HG03575 (cell line): ENCODE results near the gene ACCS.

ENCODE experiments used
- ATAC-seq: cut with Tn5 transposase; IDR thresholded peaks from one replicate; pipeline ENCODE4 v1.9.1; 2021; ENCODE audit not compliant: unreplicated experiment, insufficient number of reproducible peaks, low FRiP score; ENCODE audit errors: extremely low read depth

Gene ACCS, protein sequence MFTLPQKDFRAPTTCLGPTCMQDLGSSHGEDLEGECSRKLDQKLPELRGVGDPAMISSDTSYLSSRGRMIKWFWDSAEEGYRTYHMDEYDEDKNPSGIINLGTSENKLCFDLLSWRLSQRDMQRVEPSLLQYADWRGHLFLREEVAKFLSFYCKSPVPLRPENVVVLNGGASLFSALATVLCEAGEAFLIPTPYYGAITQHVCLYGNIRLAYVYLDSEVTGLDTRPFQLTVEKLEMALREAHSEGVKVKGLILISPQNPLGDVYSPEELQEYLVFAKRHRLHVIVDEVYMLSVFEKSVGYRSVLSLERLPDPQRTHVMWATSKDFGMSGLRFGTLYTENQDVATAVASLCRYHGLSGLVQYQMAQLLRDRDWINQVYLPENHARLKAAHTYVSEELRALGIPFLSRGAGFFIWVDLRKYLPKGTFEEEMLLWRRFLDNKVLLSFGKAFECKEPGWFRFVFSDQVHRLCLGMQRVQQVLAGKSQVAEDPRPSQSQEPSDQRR

GRCh38 chr11:44065841-44066731 is at the start of gene ACCS:
Gene ACCS (plus strand): TSS chr11:44066270. CDS start chr11:44067628, 1,358 bp downstream.
- ATAC-seq: peak; percentile 84

- no peak for ATAC-seq
These were observed 49.3 kb upstream of the ACCS start for GRCh38 chr11:44016546-44017442.

DNA sequence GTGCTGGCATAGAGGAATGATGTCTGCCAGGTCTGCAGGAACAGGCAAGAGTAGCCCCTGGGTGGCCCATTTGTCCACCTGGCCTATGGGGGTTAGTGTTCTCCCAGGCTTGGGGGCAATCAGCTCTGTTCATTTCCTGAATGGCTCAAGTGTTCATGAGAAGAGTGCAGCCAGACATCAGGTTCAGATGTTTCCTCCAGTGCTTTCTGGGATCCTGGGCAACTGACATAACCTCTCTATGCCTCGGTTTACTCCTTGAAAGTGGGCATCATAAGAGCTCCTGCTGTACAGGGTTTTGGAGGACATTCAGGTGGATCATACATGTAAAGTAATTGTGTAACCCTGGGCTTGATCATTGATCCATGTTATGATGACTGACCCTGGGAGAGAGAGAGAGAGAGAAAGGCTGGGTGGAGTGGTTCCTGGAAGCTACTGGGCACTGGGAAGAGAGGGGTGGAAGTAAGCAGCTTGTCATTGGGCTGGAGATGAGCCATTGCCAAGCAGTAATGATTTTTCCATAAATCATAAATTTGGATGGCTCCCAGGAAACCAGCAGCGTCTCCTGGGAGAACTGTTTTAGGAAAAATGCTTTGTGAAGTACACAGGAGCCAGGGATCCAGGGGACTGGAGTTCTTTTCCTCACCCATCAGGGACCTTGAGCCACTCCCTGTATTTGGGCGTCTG is 48.5 kb upstream of the ACCS start:
- no peak for ATAC-seq

DNA sequence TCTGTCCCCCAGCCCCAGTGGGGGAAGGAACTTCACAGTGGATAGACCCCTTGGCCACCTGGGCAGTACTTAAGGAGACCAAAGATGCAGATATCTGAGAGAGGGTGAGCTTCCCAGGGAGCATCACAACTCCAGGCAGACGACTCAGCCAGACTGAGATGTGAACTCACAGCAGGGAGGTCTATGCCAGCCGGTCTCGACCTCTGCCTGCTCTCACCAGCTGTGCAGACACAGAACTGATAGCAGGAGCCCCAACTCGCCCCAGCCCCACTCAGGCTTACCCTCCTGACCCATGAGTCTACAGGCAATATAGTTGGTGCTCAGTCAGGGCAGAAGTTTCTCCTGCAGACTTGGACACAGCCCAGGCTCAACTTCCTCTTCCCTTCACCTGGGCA is 47.9 kb upstream of the ACCS start:
- ATAC-seq: no peak

- ATAC-seq: no peak
These were observed 47.2 kb upstream of the ACCS start for GRCh38 chr11:44018829-44019228.

DNA sequence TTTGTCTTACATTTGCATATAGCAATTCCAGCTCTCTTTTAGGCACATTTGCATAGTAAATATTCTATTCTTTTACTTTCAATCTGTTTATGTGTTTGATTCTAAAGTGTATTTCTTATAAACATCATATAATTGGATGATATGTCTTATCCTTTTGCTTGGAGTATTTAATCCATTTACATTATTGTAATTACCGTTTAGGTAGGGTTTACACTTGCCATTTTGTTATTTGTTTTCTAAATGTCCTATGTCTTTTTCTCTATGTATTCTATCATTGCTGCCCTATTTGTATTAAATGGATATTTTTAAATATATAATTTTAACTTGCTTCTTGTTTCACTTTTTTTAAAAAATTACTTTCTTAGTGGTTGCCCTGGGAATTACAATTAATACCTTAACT is 41.1 kb upstream of the ACCS start:
- no peak for ATAC-seq

DNA sequence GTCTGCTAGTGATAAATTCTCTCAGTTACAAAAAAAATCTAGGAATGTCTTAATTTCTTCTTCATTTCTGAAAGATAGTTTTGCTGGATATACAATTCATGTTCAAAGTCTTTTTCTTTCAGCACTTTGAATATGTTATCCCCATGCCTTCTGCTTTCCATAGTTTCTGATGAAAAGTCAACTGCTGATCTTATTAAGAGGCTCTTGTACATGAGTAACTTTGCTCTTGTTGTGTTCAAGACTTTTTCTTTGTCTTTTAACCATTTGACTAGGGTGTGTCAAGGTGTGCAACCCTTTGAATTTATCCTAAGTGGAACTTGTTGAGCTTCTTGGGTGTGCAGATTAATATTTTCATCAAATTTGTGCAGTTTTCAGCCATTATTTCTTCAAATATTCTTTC is 40.3 kb upstream of the ACCS start:
- ATAC-seq: no peak

DNA sequence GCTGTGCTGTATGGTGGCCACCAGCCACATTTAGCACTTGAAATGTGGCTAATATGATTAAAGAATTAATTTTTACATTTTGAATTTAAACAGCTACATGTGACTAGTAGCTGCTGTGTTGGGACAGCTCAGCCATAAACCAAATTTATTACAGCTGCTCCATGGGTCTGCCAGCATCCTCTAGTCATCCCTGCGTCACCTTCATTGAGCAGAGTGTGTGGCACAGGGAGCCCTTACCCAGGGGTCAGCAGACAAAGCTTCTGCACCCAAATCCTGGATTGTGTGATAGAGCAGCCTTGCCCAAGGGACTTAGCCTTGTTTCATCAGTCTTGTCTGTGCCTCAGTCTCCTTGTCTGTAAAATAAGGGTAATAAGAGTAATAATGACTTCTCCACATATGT is 37.7 kb upstream of the ACCS start:
- no peak for ATAC-seq

DNA sequence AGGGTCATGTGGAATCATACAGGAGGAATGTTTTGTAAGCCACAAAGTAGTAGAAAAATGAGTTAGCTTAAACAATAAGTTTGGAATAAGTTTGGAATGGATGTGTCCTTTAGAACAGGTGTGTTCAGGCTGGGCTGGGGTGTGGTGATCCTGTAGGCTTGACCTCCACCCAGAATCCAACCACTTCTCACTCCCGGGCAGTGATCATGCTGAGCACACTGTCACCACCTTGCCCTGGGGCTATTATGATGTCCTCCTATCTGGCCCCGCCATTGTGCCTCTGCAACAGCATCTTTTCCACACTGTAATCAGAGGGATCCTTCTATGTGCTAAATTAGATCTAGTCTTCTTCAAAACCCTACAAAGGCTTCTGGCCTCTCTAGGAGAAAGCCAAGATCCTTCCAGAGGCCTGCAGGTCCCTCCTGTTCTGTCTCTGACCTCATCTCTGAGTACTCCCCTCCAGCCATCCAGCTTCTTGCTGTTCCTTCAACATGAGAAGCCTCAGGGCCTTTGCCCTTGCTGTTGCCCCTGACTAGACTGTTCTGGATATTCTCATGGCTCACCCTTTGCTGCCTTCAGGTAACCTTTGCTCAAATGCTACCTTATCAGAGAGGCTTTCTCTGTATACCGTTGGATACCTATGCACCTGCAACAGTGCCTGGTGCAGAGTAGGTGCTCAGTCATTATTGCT is 37.1 kb upstream of the ACCS start:
- no peak for ATAC-seq

GRCh38 chr11:44029507-44029845 is 36.6 kb upstream of the ACCS start:
- no peak for ATAC-seq

DNA sequence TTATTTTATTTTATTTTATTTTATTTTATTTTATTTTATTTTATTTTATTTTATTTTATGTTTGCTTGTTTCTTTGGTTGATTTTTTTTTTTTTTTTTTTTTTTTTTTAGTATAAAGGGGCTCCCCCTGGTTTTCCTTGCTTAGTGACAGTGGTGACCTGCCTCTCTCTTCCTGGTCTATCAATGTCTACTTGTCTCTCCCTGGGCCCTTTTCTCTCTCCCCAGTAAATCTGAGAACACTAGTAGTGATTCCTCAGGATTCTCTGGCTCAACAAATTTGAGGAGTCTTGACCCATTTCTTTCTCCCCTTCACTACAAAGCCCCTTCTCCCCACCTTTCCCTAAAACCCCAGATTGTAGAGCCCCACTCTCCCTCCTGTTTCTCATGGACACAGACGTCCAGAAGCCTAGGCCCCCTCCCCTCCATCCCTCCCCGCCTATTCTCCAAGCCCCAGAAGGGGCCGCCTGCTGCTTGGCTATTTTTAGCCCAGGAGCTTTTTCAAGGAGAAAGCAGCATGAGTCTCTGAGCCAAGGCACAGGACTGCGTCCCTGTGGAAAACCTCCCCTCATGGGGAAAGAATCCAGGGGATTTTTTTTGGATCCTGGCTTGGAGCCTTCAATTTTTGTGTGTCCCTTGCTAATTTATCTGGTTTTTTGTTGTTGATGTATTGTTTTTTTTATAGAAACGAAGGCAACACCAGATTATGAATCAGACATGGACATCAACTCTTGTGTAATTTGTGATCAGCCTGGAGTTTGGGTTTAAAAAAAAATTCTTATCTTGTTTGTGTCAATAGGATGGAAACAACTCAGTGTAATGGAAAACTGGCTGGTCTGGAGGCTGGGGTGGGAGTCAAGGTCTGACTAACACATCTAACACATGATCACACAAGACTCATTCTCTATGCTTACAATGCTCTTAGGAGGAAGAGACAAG is 35.8 kb upstream of the ACCS start:
- no peak for ATAC-seq

GRCh38 chr11:44030996-44031395 is 35.1 kb upstream of the ACCS start:
- ATAC-seq: no peak

GRCh38 chr11:44031549-44031948 is 34.5 kb upstream of the ACCS start:
- no peak for ATAC-seq

DNA sequence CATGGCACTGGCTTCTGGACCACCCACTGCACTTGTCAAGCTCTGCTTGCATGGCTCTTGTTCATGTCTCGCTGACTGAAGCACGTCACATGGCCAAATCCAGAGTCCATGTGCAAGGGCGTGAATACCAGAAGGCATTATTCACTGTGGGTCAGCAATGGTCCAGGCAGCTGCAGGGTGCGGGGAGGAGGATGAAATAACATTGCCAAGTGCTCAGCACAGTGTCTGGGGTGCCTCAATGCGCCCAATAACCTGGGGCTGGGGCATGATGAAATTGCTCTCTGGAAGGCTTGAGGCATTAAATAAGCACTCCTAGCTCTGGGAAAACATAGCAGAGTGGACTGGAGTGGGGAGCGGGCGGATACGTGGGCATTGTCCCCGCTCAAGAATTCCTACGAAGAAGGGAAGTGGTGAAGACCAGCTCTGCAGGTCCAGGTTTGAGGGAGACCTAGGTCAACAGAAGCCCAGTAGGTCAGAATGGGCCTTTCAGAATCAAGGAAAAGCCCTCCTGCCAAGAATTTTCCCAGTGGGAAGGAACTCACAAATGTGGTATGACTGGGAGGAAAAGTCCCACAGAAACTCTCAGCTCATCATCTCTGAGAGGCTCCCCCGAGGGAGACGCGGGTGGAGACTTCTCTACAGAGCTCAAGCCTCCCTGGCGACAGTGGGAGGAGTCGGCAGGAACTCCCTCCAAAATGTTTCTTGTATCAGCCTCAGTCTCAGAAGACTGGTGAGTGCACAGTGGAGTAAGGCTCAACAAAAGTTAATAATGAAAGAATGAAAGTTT is 33.6 kb upstream of the ACCS start:
- no peak for ATAC-seq

GRCh38 chr11:44033411-44033850 is 32.6 kb upstream of the ACCS start:
- ATAC-seq: no peak

- ATAC-seq: no peak
These were observed 32.2 kb upstream of the ACCS start for GRCh38 chr11:44033856-44034255.
